Hippocampal formation (tissue), 2 donors: ENCODE results near the gene PGPEP1.
"Not testable (repeated sequence)": the region's sequence is repeated elsewhere in the genome, so short reads cannot be mapped to it uniquely, and the experiment has no call there.

ENCODE experiments used
- DNase-seq, 2 donors: peaks; one replicate each; lab custom pipeline; 2025; lab: John Stamatoyannopoulos, UW

PGPEP1 gene

GRCh38 chr19:18308051-18308947 lies 32.1 kb upstream of the PGPEP1 start:
- no peak for DNase-seq

DNA sequence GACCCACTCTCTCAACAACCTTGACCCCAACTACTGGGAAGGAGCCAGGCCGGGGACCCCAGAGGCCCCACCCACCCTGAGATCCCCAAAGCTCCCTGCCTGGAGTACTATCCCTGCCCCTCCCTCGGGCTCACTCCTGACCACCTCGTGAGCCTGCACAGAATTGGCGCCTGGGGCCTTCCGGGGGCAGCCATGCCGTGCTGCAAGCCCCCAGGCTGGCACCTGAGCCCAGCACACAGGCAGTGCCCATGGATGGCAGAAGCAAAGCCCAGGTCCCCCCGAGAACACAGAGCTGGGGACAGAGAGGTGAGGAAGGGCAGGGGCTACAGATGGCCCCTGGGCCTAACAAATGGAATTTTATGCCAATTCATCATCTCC lies 31.5 kb upstream of the PGPEP1 start:
- no peak for DNase-seq

DNA sequence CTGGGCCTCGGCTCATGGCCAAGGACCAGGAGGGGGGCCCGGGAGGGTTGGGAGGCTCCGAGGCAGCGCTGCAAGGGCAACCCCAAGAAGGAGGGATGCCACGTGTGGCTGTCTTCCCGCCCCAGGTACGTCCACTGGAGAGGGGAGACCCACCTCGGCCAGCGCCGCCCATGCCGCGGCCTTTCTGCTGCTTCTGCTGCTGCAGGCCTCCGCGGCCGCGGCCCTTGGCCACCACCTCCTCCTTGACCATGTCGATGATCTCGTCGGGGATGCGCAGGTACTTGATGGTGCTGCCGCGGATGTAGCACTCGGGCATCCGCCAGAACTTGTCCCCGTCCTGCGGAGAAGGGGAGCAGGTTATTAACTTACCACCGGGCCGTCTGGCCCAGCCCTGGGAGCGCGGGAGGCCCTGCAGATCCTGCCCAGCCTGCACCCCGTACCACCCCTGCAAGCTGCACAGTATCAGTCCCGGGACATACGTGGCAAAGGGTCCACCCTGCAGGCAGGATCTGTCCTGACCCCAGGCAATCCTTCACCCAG lies 30.8 kb upstream of the PGPEP1 start:
- DNase-seq: no peak

GRCh38 chr19:18310118-18310909 lies 30.1 kb upstream of the PGPEP1 start:
- no peak for DNase-seq

DNA sequence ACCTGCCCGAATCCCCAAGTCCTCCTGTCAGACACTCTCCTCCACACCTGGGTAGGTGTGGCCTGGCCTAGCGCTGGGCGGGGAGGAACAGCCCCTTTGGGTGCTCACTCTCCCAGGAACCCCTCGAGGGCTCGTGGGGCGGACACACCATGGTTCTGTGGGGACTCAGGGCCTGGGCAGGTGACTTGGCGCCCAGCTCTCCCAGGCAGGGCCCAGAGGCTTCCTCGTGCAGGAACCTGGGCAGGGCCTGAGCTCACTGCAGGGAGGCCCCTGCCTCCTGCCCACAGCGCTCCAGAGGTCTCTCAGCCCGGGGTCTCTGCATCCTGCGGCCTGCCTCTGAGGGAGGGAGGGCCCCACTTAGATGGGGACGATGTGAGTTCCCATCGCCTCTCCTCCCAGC lies 29.4 kb upstream of the PGPEP1 start:
- DNase-seq: no peak

GRCh38 chr19:18311502-18312091 lies 28.8 kb upstream of the PGPEP1 start:
- no peak for DNase-seq

DNA sequence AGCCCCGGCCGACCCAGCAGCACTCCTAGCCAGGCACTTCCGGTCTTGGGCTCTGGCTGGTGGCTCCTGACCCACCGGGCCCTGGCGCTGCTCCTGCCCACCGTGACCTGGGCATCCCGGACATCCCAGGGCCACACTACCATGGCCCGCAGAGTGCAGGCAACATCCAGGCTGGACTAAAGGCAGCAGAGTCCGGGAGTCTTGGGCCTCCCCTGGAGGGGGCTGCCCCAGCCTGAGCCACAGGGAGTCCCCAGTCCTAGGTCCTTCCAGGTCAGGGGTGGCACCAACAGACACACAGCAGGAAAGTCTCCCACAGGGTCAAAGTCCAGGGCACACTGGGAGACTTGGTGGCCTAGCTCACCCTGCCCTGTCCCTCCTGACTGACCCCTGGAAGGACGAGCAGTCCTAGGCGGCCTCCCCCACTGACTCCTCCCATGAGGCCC lies 28.3 kb upstream of the PGPEP1 start:
- DNase-seq: no peak

- DNase-seq: no peak
Measured at GRCh38 chr19:18313398-18313797, 27.0 kb upstream of the PGPEP1 start.

DNA sequence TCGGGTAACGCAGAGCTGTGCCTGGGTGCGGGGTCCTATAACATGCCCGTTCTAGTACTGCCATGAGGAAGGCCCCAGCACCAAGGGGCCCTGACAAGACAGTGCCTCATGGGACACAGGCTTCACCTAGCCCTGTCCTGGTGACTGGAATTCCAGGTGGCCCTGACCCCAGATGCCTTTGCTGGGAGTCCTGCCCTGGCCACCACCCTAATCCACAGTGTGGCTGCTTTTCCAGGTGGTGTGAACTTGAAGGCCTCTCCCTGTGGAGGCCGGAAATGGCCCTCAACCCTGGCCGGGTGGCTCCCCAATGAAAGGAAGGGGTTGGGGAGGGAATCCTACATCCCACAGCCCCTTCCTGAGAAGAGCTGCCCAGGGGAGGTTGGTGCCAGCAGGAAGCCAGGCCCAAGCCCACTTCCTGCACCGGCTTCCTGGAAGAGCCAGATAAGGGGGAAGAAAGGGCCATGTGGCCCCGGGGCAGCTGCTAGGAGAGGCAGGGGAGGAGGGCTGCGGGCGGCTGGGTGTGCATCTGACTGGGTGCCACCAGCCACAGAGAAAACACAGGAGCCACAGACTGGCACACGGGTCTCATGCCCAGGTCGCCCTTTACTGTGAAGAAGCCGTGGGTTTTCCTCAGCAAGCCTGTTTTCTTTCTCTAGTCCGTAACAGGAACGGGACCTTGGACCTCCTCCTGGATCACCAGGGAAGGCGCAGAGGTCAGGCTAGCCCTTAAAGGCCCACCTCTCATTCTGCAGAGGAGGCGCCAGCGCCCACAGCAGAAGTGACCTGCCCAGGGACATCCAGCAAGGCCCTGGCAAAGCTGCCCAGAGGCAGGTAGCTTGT lies 22.2 kb upstream of the PGPEP1 start:
- peak in 1 of 2 donors; percentile 12 for DNase-seq

- no peak for DNase-seq
Measured at GRCh38 chr19:18319591-18320135, 20.7 kb upstream of the PGPEP1 start.

DNA sequence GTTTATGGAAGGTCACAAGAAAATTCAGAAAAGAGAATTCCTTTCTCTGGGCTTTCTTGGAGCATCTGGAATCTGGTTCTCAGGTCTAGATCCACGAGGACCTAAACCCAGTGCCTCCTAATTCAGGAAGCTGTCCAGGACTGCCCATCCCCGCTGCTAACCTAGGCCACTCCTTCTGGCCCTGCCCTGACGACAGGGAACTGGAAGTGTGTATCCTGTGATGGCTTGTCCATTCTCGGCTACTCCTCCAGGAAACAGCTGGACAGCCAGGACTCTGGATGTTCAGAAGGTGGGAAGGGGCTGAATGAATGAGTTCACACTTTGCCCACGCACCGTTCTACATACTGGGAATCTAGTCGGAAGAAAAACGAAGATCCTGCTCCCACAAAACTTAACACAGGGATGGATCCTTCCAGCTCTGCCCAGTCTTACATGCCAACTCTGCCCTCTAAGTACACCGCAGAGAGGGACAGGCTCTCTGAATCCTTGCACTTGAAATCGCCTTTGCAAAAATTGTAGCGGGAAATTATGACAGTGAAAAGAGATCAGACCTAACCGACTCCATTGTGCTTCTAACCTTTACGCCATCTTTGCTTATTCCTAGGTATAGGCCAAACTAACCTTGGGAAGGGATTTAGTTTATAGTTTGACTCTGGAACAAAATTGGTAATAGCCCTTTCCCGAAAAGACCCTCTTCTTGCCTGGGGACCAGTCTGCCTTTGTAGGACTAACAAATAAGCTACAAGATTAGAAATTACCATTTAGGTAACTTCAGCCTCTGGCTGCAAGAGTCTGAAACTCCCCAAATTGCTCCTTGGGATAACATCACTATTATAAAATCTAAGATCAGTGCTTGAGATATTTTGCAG lies 19.3 kb upstream of the PGPEP1 start:
- DNase-seq: no peak

- DNase-seq: no peak
Measured at GRCh38 chr19:18321734-18322102, 18.7 kb upstream of the PGPEP1 start.

GRCh38 chr19:18322318-18322758 lies 18.1 kb upstream of the PGPEP1 start:
- peak in 1 of 2 donors; percentile 10 for DNase-seq

GRCh38 chr19:18322759-18323460 lies 17.5 kb upstream of the PGPEP1 start, which contains the start of gene LSM4:
Gene LSM4 (minus strand): TSS chr19:18323076. CDS start chr19:18323020, 56 bp downstream.
- peak; percentile 95 to 96 for DNase-seq

DNA sequence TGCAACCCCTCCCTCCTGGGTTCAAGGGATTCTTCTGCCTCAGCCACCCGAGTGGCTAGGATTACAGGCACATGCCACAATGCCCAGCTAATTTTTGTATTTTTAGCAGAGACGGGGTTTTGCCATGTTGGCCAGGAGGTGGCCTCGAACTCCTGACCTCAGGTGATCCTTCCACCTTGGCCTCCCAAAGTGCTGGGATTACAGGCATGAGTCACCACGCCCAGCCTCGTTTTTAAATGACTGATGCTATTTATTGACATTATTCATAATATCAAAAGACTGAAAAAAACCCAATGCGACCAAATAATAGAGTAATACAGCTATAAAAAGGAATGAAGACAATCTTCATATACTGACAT lies 16.0 kb upstream of the PGPEP1 start:
- not testable (repeated sequence) for DNase-seq

DNA sequence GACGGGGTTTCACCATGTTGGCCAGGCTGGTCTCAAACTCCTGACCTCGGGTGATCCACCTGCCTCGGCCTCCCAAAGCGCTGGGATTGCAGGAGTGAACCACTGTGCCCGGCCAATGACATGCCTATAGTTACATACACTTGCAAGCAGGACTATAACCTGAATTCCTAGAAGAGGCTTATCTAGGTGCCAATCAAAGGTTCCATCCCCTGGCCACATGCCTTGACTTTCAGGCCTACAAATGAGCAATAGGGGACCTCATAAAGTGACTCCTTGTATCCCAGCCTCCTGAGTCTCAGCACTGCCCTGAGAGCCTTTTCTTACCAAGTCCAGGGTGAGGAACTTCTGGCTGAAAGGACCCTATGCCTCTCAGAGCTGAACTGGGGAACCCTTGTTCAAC lies 13.6 kb upstream of the PGPEP1 start:
- DNase-seq: no peak

DNA sequence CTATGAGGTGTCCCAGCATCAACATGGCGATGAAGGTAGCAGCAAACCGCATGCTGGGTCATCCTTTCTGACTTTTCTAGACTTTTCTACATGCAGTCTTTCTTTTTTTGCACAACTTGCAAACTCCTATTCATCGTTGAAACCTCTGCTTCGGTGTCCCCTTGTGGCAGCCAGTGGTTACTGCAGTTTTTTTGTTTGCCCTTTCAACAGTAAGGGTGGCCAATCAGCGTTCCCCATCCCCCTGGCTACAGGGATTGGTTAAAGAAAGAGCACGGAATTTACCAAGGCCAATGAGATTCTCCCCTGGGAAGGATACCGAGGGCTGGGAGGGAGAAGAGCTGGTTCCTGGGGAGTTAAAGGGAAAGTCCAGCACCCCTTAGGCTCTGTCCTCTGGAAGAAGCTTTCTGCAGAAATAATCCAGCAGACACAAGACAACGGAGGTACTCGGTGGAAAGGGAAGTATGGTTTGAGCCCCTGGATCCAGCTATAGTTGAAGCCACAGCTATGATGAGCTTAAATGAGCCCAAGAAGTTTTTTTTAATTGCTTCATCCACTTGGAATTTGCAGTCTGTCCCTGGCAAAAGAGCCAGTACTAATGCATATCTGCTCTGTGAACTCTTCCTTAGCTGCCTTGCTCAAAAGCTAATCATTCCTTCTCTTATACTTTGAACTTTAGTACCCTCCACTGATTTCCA lies 11.9 kb upstream of the PGPEP1 start:
- DNase-seq: peak; percentile 89 to 98

- no peak for DNase-seq
Measured at GRCh38 chr19:18329035-18329376, 11.4 kb upstream of the PGPEP1 start.

GRCh38 chr19:18330868-18331267 lies 9.5 kb upstream of the PGPEP1 start:
- no peak for DNase-seq
